ENCODE measurements around the gene MED22.
"Not testable (repeated sequence)": the region's sequence is repeated elsewhere in the genome, so short reads cannot be mapped to it uniquely, and the experiment has no call there.

Gene MED22

GRCh38 chr9:133327834-133328484, 20.0 kb downstream of the MED22 start:
- H3K4me3 ChIP-seq (ENCODE audit: low read length): no peak overlapping the region
- TF ChIP-seq ZNF274 (IDR thresholded peaks at IDR 0.05; ENCODE audit: low read depth, low read length): no peak

GRCh38 chr9:133327021-133327420, 20.9 kb downstream of the MED22 start:
- not testable (repeated sequence) for H3K4me3 ChIP-seq (ENCODE audit: low read length)

DNA sequence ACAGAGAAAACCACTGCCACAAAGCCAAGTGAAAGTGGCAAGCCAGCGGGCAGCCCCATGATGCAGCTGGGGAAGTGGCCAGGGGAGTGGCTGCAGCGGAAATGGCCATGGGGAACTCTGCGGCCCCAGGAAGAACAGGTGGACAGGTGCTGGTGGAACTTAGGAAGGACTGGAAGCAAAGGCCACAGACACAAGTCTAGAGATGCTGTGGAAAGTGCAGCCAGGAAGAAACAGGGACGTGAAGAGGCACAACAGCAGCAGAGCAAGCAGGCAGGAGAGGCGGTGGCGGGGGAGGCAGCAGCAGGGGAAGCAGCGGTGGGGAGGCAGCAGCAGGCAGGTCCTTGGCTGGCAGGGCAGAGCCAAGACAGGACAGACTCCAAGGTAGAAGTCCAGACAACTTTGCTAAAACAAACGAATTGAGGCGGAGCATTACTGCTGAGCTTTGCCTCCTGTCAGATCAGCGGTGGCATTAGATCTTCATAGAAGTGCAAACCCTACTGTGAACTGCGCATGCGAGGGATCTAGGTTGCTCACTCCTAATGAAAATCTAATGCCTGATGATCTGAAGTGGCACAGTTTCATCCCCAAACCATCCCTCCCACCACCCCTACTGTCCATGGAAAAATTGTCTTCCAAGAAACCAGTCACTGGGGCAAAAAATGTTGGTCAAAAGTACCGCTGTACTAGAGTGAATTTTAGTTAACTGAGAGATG, 23.8 kb downstream of the MED22 start:
- no peak overlapping the region for H3K4me3 ChIP-seq (ENCODE audit: low read length)
- TF ChIP-seq ZNF274 (IDR thresholded peaks at IDR 0.05; ENCODE audit: low read depth, low read length): no peak

- TF ChIP-seq ZNF274 (IDR thresholded peaks at IDR 0.05; ENCODE audit: low read depth, low read length): no peak
- no peak overlapping the region for H3K4me3 ChIP-seq (ENCODE audit: low read length)
Observed at GRCh38 chr9:133323211-133323610, 24.7 kb downstream of the MED22 start.

- TF ChIP-seq ZNF274 (IDR thresholded peaks at IDR 0.05; ENCODE audit: low read depth, low read length): no peak
- no peak overlapping the region for H3K4me3 ChIP-seq (ENCODE audit: low read length)
Observed at GRCh38 chr9:133322701-133323100, 25.2 kb downstream of the MED22 start.

DNA sequence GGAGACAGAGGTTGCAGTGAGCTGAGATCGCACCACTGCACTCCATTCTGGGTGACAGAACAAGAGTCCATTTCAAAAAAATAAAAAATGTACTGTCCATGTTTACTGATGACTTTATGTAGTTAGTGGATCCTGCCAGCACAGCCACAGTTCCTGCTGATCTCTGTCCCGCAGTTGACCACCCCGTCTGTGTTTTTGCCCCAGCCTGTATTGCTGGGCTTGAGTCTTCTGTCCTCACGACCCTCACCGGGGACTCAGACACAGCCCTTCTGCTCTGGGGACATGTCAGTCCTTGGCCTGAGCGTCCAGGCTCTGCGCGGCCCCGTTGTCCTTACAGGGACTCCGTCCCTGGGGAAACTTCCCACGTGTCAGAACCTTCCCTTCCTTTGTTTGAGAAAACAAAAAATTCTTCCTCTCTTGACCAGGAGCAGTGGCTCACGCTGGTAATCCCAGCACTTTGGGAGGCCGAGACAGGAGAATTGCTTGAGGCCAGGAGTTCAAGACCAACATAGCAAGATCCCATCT, 26.5 kb downstream of the MED22 start:
- no peak for TF ChIP-seq ZNF274 (IDR thresholded peaks at IDR 0.05; ENCODE audit: low read depth, low read length)
- no peak overlapping the region for H3K4me3 ChIP-seq (ENCODE audit: low read length)

- H3K4me3 ChIP-seq (ENCODE audit: low read length): no peak overlapping the region
- TF ChIP-seq ZNF274 (IDR thresholded peaks at IDR 0.05; ENCODE audit: low read depth, low read length): no peak
Observed at GRCh38 chr9:133320421-133320881, 27.5 kb downstream of the MED22 start.

- H3K4me3 ChIP-seq (ENCODE audit: low read length): not testable (repeated sequence)
Observed at GRCh38 chr9:133317551-133317950, 30.4 kb downstream of the MED22 start.

DNA sequence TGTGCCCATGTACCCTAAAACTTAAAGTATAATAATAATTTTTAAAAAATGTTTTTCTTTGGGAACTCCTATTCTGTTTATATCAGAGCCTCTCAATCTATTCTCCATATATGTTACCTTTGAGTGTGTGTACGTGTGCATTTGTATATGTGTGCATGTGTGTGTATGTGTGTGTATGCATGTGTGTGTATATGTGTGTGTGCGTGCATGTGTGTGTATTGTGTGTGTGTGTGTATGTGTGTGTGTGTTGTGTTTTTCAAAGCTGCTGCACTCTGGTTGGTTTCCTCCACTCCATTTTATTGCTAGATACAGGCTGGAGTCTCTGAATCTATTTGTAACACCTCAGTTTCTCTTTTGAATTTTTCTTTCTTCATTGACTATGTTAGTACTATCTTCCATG, 31.9 kb downstream of the MED22 start:
- H3K4me3 ChIP-seq (ENCODE audit: low read length): no peak overlapping the region
- no peak for TF ChIP-seq ZNF274 (IDR thresholded peaks at IDR 0.05; ENCODE audit: low read depth, low read length)

DNA sequence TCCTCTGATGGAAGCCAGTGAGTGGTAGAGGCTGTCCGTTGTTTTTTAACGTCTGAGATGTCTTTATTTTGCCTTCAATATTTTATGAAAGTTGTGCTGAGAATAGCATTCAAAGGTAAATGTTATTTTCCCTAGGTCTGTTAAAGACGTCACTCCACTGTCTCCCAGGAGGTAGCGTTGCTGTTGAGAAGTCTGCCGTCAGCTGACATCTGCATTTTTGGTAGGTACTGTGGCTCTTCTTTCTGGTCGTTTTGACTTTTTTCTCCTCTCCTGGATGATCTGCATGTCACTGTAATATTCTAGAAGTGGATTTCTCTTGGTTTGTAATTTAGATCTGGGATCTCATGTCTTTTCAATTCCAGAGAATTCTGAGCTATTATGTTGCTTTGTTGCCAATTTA, 38.3 kb downstream of the MED22 start:
- no peak overlapping the region for H3K4me3 ChIP-seq (ENCODE audit: low read length)
- TF ChIP-seq ZNF274 (IDR thresholded peaks at IDR 0.05; ENCODE audit: low read depth, low read length): no peak

- no peak overlapping the region for H3K4me3 ChIP-seq (ENCODE audit: low read length)
- TF ChIP-seq ZNF274 (IDR thresholded peaks at IDR 0.05; ENCODE audit: low read depth, low read length): no peak
Observed at GRCh38 chr9:133307301-133307700, 40.6 kb downstream of the MED22 start.

DNA sequence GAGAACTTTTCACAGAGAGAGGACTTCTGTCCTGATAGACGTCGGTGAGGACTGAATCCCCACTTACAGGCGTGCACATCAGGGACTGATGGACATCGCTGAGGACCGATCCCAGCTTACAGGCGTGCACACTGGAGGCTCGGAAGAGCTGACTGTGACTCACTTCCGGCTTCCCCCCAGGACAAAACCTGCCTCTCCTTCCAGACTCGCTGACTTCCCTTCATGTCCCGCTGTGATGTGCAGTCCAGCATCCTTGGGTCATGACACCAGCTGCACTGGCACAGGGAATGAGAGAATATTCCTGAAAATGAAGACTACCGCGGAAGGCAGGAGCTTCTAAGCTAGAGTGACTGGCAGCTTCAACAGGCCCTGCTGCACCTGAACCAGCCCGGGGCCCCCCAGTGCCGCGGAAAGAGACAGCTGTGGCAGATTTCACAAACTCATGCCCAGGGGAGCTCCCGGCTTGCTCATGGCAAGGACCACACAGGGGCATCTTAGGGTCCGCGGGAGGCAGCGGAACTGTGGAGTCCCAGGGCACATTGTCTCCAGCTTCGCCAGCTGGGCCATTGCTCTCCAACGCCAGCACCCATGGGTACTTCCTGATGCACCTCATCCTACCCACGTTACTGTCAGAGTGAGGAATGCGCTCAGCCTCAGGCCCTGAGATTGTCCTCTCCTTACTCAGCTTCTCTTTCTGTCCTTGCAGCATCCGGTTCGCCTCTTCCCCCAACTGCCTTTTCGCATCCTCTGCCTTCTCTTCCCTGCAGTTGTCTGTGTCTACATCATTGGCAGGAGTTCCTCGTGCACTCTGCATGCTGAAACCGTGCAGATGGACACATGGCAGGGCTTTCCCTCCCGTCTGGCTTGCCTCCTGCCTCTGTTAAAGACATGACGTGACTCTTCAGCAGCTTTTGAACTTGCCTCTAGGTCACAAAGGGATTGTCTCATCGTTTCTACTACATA, 41.4 kb downstream of the MED22 start:
- TF ChIP-seq ZNF274 (IDR thresholded peaks at IDR 0.05; ENCODE audit: low read depth, low read length): no peak
- H3K4me3 ChIP-seq (ENCODE audit: low read length): no peak overlapping the region

DNA sequence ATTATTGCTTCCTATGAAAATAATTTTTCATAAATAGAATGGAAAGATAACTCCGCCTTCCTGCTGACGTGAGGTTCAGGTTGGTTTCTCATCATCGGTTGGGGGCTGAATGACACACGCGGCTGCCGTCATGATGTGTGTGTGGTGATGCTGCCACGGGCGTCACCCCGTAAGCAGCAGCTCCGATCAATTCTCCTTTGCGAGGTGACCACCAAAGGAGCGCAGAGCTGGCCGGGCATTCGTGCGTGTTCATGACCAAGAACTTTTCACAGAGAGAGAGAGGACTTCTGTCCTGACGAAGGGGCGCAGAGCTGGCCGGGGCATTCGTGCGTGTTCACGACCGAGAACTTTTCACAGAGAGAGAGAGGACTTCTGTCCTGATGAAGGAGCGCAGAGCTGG, 42.2 kb downstream of the MED22 start:
- no peak for TF ChIP-seq ZNF274 (IDR thresholded peaks at IDR 0.05; ENCODE audit: low read depth, low read length)
- H3K4me3 ChIP-seq (ENCODE audit: low read length): no peak overlapping the region

Measured in GM08714 (cell line).